Mucosa of stomach (tissue), 1 donor: ENCODE measurements around the gene HK3.

Experiments
- H3K27me3 ChIP-seq: one replicate; pipeline ENCODE4 v1.7.0; 2013; ENCODE audit warnings: mild to moderate bottlenecking, low read length; ENCODE audit not compliant: control insufficient read depth, insufficient read depth
- H3K36me3 ChIP-seq: one replicate; pipeline ENCODE4 v1.7.0; 2013; ENCODE audit warnings: low read length; ENCODE audit not compliant: control insufficient read depth, insufficient read depth
- H3K4me1 ChIP-seq: one replicate; pipeline ENCODE4 v1.7.0; 2013; ENCODE audit warnings: mild to moderate bottlenecking, low read length; ENCODE audit not compliant: control insufficient read depth, insufficient read depth
- H3K4me3 ChIP-seq: one replicate; pipeline ENCODE4 v1.7.0; 2013; ENCODE audit warnings: low read length
- H3K9ac ChIP-seq: one replicate; pipeline ENCODE4 v1.7.0; 2013; ENCODE audit warnings: mild to moderate bottlenecking, low read length, moderate library complexity
- H3K9me3 ChIP-seq: one replicate; pipeline ENCODE4 v1.7.0; 2013; ENCODE audit warnings: mild to moderate bottlenecking, low read length, moderate library complexity; ENCODE audit not compliant: control insufficient read depth
- donor health status: Pancreatic carcinoma.

Gene HK3

DNA sequence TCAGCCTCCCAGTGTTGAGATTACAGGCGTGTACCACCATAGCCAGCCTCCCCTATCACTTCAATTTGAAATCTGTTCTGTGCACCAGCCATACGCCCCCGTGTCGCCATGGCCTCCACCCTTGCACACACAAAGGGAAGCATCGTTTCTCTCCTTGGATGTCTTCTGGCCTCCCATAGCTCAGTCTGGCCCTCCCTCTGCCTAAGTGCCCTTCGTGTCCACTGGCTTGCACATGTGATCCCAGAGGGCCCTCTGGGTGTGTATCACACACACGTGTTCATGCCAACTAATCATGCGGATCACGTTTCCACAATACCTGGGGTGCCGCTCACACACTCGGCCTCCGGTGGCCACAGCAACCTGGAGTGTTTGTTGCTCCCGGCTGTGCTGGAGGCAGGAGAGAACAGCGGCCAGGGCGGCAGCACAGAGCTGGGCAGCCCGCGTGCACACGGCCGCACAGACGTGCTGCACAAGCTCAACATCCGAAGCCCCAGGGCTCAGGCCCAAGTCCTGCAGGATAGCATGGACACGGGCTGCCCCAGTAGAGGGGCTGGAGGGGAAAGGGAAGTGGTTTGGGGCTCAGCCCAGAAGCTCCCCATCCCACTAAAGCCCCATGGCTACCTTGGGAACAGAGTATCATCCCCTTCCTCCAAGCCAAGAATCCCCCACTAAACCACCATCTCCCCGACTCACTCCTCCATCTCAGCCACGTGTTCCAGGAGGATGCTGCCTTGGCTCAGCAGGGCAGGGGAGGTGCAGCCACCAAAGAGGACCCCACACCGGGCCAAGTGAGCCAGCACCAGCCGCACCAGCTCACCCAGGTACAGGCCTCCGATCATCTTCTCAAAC lies 10.9 kb downstream of the HK3 start:
- H3K9me3 ChIP-seq, result no peaks in the 10 kb centered on the region
- H3K36me3 ChIP-seq, result no peaks in the 10 kb centered on the region
- no peak overlapping the region for H3K4me3 ChIP-seq
- H3K4me1 ChIP-seq, result no peaks in the 10 kb centered on the region
- no peak overlapping the region for H3K9ac ChIP-seq
- no peaks in the 10 kb centered on the region for H3K27me3 ChIP-seq

DNA sequence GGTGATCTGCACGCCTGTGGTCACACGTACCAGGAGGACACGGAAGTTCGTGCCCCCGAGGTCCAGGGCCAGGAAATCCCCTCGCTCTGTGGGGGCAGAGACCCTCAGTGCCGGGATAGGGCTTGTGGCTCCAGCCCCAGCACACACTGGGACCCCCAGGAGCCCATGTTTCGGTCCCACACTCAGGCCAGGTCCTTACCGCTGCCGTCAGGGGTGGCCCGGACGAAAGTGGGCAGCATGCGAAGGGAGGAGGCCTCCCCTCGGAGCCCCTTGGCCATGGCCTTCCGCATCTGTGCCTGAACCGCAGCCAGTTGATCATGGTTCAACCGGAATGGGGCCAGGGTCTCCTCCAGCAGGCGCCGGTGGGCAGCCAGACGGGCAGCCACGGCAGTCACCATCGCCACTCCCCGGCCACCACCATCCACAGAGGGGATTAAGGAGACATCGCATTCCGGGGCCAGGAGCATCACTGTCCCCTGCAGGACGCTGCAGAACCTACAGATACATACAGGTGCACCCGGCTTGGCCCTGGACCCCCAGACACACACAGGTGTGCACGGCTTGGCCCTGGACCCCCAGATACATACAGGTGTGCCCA lies 11.8 kb downstream of the HK3 start:
- H3K4me3 ChIP-seq, result no peak overlapping the region
- no peaks in the 10 kb centered on the region for H3K9me3 ChIP-seq
- no peaks in the 10 kb centered on the region for H3K36me3 ChIP-seq
- no peaks in the 10 kb centered on the region for H3K27me3 ChIP-seq
- no peak overlapping the region for H3K9ac ChIP-seq
- no peaks in the 10 kb centered on the region for H3K4me1 ChIP-seq

DNA sequence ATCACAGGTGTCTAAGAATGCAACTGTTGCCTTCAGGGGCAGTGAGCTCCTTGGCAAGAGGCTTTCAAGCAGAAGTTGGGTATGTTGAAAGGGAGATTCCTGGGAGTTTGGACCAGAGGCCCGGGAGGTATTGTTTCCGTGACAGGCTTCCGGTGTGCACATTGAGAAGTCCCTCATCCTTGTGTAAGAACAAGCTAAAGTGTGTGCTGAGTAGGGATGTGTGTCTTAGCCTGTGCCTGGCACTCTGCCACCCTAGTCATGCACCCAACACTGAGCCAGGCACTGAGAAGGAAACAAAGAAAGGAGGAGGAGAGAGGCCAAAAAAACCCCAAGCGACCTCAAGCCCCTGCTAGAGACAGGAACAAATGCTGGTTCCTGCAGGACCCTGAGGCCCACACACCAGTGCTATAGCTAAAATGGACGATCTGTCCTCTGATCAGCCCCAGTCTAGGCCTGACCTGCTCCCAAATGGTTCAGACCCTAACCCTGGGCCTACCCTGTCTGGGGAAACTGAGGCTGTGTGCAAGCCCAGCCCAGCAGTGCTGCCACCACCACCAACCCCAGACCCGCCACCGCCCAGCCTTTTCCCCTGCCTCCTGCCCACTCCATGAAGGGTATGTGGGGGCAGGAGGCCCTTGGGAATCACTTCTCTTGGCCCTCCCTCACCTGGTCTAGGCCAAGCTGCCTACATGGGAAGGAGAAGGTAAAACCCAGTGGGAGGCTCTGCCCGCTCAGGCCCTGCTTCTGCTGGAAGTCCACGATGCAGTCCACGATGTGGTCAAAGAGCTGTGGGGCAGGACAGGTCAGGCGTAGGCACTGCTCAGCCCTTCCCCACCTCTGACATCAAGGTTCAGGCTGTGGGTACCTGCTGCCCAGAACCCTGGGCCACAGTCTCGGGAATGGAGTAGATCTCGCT lies 12.6 kb downstream of the HK3 start:
- H3K9me3 ChIP-seq, result no peaks in the 10 kb centered on the region
- H3K4me1 ChIP-seq, result no peaks in the 10 kb centered on the region
- no peaks in the 10 kb centered on the region for H3K27me3 ChIP-seq
- no peak overlapping the region for H3K9ac ChIP-seq
- H3K4me3 ChIP-seq, result no peak overlapping the region
- no peaks in the 10 kb centered on the region for H3K36me3 ChIP-seq

DNA sequence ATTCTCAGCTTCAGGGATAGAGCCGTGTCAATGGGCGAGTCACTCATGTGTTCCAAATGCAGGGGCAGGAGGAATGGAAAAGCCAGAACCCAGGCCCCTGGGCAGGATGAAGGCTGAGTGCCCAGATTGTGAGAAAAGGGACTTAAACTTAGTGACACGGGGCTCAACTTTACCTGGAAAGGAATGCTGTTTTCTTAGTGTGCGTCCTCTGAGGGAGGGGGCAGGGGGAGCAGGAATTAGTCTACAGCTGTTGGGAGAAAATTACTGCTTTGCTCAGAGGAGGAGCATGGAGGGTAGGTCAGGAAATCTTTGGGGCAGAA lies 14.6 kb downstream of the HK3 start:
- Histone ChIP-seq H3K27me3 (no peaks in the 10 kb centered on the region), H3K36me3 (no peaks in the 10 kb centered on the region), H3K9ac (no peak overlapping the region), H3K9me3 (no peaks in the 10 kb centered on the region), H3K4me3 (no peak overlapping the region), H3K4me1 (no peaks in the 10 kb centered on the region)

DNA sequence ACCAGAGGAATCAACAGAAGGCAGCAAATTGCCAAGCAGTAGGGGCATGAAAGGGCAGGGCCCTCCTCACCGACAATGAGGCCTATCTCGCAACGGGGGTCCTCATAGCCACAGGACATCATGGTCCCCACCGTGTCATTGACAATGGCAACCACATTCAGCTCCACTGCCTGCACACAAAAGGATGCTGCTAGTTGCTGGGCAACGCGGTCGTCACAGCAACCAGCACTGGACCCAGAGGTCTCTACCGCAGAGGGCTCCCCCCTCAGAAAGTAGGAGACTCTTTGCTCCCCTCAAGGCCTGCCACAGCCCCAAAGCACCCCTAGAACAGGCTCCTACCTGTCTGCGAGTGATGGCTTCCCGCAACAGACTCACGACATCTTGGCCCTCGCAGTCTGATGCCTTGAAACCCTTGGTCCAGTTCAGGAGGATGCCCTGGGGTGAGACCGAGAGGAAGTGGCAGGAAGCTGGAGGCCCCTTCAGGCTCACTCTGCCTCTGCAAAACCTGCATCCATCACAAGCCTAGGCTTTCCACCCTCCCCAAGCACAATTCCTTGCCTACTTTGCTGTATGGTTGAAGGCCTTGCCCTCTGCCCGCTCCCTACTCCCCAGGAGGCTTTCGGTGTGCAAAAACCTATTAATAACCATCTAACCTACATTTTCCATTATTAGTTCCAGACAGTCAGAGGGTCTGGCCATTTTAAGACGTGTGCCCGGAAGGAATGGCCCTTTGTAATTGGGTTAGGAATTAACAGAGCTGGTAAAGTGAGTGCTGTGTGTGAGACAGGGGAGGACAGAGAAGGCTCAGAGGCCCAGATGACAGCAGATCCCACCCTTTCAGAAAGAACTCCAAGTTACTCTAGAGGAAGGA lies 15.2 kb downstream of the HK3 start:
- Histone ChIP-seq H3K4me1 (no peaks in the 10 kb centered on the region), H3K27me3 (no peaks in the 10 kb centered on the region), H3K9ac (no peak overlapping the region), H3K9me3 (no peaks in the 10 kb centered on the region), H3K36me3 (no peaks in the 10 kb centered on the region), H3K4me3 (no peak overlapping the region)

DNA sequence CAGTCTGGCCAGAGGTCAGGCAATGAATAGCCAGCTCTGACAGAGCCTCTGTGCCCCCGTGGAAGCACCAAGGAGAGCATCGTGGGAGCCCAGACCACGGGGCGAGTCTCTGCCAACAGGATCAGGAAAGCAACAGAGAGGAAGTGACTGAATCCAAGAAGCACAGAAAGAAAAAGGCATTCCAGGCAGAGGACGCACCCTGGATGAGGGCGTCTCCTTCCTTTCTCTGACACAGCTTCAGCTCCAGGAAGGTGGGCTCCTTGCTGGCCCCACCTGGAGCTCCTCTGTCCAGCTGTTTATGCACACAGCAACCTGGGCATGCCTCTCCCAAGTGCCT lies 16.6 kb downstream of the HK3 start:
- Histone ChIP-seq H3K9me3 (no peaks in the 10 kb centered on the region), H3K9ac (no peak overlapping the region), H3K4me1 (no peaks in the 10 kb centered on the region), H3K36me3 (no peaks in the 10 kb centered on the region), H3K27me3 (peaks cover 4% of the 10 kb centered on the region), H3K4me3 (no peak overlapping the region)

DNA sequence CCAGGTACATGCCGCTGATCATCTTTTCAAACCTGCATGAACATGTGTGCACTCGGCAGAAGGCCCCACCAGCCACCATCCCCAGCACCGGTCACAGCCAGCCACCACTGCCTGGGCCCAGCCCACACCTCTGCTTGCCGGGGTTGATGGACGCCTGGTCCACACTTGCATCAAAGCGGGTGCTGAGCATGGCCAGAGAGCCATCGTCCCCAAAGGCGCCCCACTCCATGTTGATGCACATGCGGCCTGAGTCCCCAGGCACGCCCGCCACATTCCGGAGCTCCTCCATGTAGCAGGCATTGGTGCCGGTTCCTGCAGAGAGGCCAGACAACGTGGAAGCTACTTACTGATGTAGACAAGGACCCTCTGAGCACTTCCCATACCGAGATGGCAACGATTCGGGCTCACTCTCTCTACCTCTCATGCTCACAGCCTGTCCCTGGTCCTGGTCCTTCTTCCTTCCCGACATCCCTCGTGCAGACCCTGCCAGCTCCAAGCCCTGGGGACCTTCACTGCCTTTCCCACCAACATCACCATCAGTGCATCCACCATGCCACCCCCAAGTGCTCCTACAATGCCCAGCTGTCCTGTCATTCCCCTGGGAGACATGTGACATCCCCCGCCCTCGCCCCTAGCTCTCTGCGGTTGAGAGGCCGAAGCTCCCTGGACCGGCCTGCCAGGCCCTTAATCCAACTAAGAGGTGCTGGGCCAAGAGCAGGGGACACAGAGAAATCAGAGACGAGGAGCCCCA lies 17.2 kb downstream of the HK3 start:
- peaks cover 4% of the 10 kb centered on the region for H3K27me3 ChIP-seq
- H3K9ac ChIP-seq, result no peak overlapping the region
- H3K9me3 ChIP-seq, result no peaks in the 10 kb centered on the region
- H3K4me3 ChIP-seq, result no peak overlapping the region
- no peaks in the 10 kb centered on the region for H3K36me3 ChIP-seq
- H3K4me1 ChIP-seq, result no peaks in the 10 kb centered on the region

DNA sequence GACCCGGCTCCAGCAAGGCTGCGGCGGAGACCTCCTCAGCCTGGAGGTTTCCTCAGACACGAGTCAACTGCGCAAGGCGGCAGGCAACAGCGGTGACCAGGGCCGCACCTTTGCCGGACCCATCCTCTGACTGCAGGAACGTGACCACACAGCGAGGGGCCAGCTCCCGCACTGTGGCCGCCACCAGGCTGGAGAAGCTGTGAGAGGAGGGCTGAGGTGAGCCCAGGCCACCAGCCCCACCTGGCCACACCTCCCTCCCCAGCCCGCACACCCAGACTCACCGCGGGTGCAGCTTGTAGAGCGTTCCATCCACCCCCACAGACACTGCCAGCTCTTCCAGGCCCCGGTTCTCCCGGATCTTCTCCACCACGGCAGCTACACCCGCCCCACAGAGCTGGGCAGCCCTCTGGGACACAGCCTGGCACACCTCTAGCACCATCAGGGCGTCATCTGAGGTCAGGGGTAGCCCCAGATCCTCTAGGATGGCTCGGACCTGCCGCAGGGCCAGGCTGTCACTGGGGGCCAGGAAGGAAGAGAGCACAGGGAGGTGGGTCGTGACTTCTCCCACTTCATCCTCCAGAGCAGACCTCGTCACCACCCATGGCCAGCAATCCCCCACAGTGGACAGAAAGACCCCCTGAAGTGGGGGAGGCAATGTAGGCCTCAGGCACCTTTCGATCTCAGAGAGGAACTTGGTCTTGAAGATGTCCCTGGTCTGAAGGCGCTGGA lies 18.0 kb downstream of the HK3 start:
- no peaks in the 10 kb centered on the region for H3K4me1 ChIP-seq
- H3K9me3 ChIP-seq, result no peaks in the 10 kb centered on the region
- no peak overlapping the region for H3K9ac ChIP-seq
- no peak overlapping the region for H3K4me3 ChIP-seq
- peaks cover 8% of the 10 kb centered on the region for H3K27me3 ChIP-seq
- H3K36me3 ChIP-seq, result no peaks in the 10 kb centered on the region

DNA sequence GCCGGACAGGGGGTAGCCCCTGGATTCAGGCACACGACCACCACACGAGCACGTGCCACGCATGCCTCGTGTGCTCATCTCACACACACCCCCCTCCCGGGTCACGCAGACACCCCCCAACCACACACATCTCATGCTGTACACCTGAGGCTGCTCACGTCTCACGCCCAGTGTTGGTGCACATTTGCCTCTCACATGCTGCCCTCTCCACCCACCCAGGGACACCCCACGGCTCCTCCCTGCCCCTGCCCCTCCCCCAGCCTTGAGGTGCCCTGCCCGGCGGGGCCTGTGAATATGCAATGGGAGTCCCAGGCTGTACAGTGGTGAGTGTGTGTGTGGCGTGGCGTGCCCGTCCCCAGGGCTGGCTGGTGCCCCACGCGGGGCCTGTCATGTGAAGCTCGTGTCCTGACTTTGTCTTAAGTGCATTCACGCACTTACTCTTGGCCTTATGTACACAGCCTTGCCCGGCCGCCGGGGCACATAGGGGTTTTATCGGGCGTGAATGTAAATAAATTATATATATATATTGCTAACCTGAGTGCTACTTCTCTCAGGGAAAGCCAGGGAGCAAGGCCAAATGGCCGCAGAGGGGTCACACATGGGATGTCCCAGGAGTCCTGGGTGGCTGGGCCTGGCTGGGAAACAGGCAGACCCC lies 18.7 kb downstream of the HK3 start:
- H3K4me3 ChIP-seq, result no peak overlapping the region
- peaks cover 11% of the 10 kb centered on the region for H3K27me3 ChIP-seq
- no peaks in the 10 kb centered on the region for H3K9me3 ChIP-seq
- no peaks in the 10 kb centered on the region for H3K4me1 ChIP-seq
- no peak overlapping the region for H3K9ac ChIP-seq
- no peaks in the 10 kb centered on the region for H3K36me3 ChIP-seq

DNA sequence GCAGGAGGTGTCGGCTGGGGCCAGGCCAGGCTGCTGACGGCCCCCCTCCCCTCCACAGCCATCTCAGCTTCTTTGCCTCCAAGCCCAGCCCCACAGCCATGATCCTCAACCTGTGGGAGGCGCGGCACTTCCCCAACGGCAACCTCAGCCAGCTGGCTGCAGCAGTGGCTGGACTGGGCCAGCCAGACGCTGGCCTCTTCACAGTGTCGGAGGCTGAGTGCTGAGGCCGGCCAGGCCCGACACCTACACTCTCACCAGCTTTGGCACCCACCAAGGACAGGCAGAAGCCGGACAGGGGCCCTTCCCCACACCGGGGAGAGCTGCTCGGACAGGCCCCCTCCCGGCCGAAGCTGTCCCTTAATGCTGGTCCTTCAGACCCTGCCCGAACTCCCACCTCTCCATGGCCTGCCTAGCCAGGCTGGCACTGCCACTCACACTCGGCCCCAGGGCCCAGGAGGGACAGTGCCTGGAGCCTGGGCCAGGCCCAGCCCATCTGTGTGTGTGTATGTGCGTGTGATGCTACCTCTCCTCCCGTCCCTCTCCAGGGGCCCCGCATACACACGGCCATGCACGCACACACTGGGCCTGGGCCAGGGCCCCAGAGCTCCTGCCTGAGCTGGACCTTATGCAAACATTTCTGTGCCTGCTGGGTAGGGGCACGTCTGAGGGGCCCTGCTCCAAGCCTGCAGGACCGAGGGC lies 19.3 kb downstream of the HK3 start:
- Histone ChIP-seq H3K4me3 (no peak overlapping the region), H3K4me1 (no peaks in the 10 kb centered on the region), H3K9me3 (no peaks in the 10 kb centered on the region), H3K36me3 (no peaks in the 10 kb centered on the region), H3K9ac (no peak overlapping the region), H3K27me3 (peaks cover 11% of the 10 kb centered on the region)
